ENCODE data around the gene COG5. TPM values are rescaled to one million over a fixed set of nuclear protein-coding genes. Genes with fewer than 3 reads are reported as not detected.

COG5 gene
- total and polyA plus RNA-seq, 2 donors from 2014 or later = 8.6 to 45.7 TPM

- H3K36me3 ChIP-seq (ENCODE audit: control insufficient read depth in 2 of 3, insufficient read depth in 3 of 3, low read length in 3 of 3) = no peaks in the 10 kb centered on the region
- intact Hi-C loops (cut with DNase I) = no loop called here
- DNase-seq (no peak), FAIRE-seq (no peak)
- H3K9ac ChIP-seq (ENCODE audit: low read length in 3 of 3) = no peak overlapping the region
- H3K9me3 ChIP-seq (ENCODE audit: control insufficient read depth in 2 of 3, insufficient read depth in 1 of 3, low read length in 3 of 3) = no peaks in the 10 kb centered on the region
- H3K27ac ChIP-seq (ENCODE audit: low read depth in 2 of 2, low read length in 2 of 2) = no peak overlapping the region
- no peak overlapping the region for H3K4me3 ChIP-seq (ENCODE audit: low read length in 3 of 3)
- no peaks in the 10 kb centered on the region for H3K4me1 ChIP-seq (ENCODE audit: control insufficient read depth in 2 of 3, insufficient read depth in 2 of 3, low read depth in 1 of 3, low read length in 3 of 3)
- no peak for TF ChIP-seq CTCF (IDR thresholded peaks at IDR 0.05; ENCODE audit: borderline replicate concordance, extremely low read depth, insufficient read depth)
- H3K27me3 ChIP-seq (ENCODE audit: control insufficient read depth, insufficient read depth, low read length) = no peaks in the 10 kb centered on the region
Observed at GRCh38 chr7:107319724-107320228, 243.9 kb downstream of the COG5 start.

- H3K9me3 ChIP-seq (ENCODE audit: control insufficient read depth in 2 of 3, insufficient read depth in 1 of 3, low read length in 3 of 3) = no peaks in the 10 kb centered on the region
- intact Hi-C loops (cut with DNase I) = no loop called here
- no peak overlapping the region for H3K27ac ChIP-seq (ENCODE audit: low read depth in 2 of 2, low read length in 2 of 2)
- no peaks in the 10 kb centered on the region for H3K36me3 ChIP-seq (ENCODE audit: control insufficient read depth in 2 of 3, insufficient read depth in 3 of 3, low read length in 3 of 3)
- no peak overlapping the region for H3K4me3 ChIP-seq (ENCODE audit: low read length in 3 of 3)
- no peaks in the 10 kb centered on the region for H3K4me1 ChIP-seq (ENCODE audit: control insufficient read depth in 2 of 3, insufficient read depth in 2 of 3, low read depth in 1 of 3, low read length in 3 of 3)
- TF ChIP-seq CTCF (IDR thresholded peaks at IDR 0.05; ENCODE audit: borderline replicate concordance, extremely low read depth, insufficient read depth) = no peak
- no peak overlapping the region for H3K9ac ChIP-seq (ENCODE audit: low read length in 3 of 3)
- FAIRE-seq (peak; percentile 35), DNase-seq (no peak)
- no peaks in the 10 kb centered on the region for H3K27me3 ChIP-seq (ENCODE audit: control insufficient read depth, insufficient read depth, low read length)
Observed at GRCh38 chr7:107318523-107319160, 245.1 kb downstream of the COG5 start.

- H3K9ac ChIP-seq (ENCODE audit: low read length in 3 of 3) = no peak overlapping the region
- intact Hi-C loops (cut with DNase I) = no loop called here
- FAIRE-seq = no peak
Observed at GRCh38 chr7:107315716-107316220, 248.0 kb downstream of the COG5 start.

More at GRCh38 chr7:107315716-107316220, 248.0 kb downstream of the COG5 start:
- Histone ChIP-seq H3K36me3 (ENCODE audit: control insufficient read depth in 2 of 3, insufficient read depth in 3 of 3, low read length in 3 of 3) (no peaks in the 10 kb centered on the region), H3K4me3 (ENCODE audit: low read length in 3 of 3) (no peak overlapping the region), H3K27ac (ENCODE audit: low read depth in 2 of 2, low read length in 2 of 2) (no peak overlapping the region), H3K27me3 (ENCODE audit: control insufficient read depth, insufficient read depth, low read length) (no peaks in the 10 kb centered on the region), H3K4me1 (ENCODE audit: control insufficient read depth in 2 of 3, insufficient read depth in 2 of 3, low read depth in 1 of 3, low read length in 3 of 3) (no peaks in the 10 kb centered on the region), H3K9me3 (ENCODE audit: control insufficient read depth in 2 of 3, insufficient read depth in 1 of 3, low read length in 3 of 3) (no peaks in the 10 kb centered on the region)
- no peak for DNase-seq
- TF ChIP-seq CTCF (IDR thresholded peaks at IDR 0.05; ENCODE audit: borderline replicate concordance, extremely low read depth, insufficient read depth) = no peak

Measured in kidney (tissue), 14 donors.